ENCODE results near the gene TSPAN5.
A peak's percentile ranks its signal among the peaks of the same experiment; 100 is the strongest.

TSPAN5 gene

GRCh38 chr4:98672583-98673287 lies 14.3 kb upstream of the TSPAN5 start:
- DNase-seq = no peak

GRCh38 chr4:98671131-98671530 lies 12.7 kb upstream of the TSPAN5 start:
- no peak for DNase-seq

GRCh38 chr4:98670186-98670585 lies 11.8 kb upstream of the TSPAN5 start:
- no peak for DNase-seq

GRCh38 chr4:98669577-98669976 lies 11.2 kb upstream of the TSPAN5 start:
- no peak for DNase-seq

GRCh38 chr4:98664959-98665358 lies 6.5 kb upstream of the TSPAN5 start:
- no peak for DNase-seq

- no peak for DNase-seq
Measured at GRCh38 chr4:98663226-98664006, 5.0 kb upstream of the TSPAN5 start.

GRCh38 chr4:98662626-98663225 lies 4.3 kb upstream of the TSPAN5 start:
- no peak for DNase-seq

GRCh38 chr4:98662055-98662453 lies 3.6 kb upstream of the TSPAN5 start:
- no peak for DNase-seq

GRCh38 chr4:98661371-98662054 lies 3.1 kb upstream of the TSPAN5 start:
- DNase-seq = no peak

- DNase-seq = no peak
Measured at GRCh38 chr4:98659741-98660462, 1.5 kb upstream of the TSPAN5 start.

- DNase-seq = no peak
Measured at GRCh38 chr4:98659106-98659592, 738 bp upstream of the TSPAN5 start.

GRCh38 chr4:98657531-98658286 lies 702 bp downstream of the TSPAN5 start:
- DNase-seq = peak; percentile 20

GRCh38 chr4:98656886-98657285 lies 1.5 kb downstream of the TSPAN5 start:
- no peak for DNase-seq

- DNase-seq = no peak
Measured at GRCh38 chr4:98656443-98656842, 2.0 kb downstream of the TSPAN5 start.

- no peak for DNase-seq
Measured at GRCh38 chr4:98653890-98654867, 4.2 kb downstream of the TSPAN5 start.

- no peak for DNase-seq
Measured at GRCh38 chr4:98652996-98653395, 5.4 kb downstream of the TSPAN5 start.

GRCh38 chr4:98648602-98649001 lies 9.8 kb downstream of the TSPAN5 start:
- no peak for DNase-seq

- no peak for DNase-seq
Measured at GRCh38 chr4:98646422-98646821, 12.0 kb downstream of the TSPAN5 start.

- DNase-seq = no peak
Measured at GRCh38 chr4:98645527-98645926, 12.9 kb downstream of the TSPAN5 start.

- no peak for DNase-seq
Measured at GRCh38 chr4:98643755-98644154, 14.7 kb downstream of the TSPAN5 start.
